ENCODE results near the gene BLM.
A peak's percentile ranks its signal among the peaks of the same experiment; 100 is the strongest.

The BLM gene

GRCh38 chr15:90708516-90708915 lies 8.6 kb upstream of the BLM start:
- H3K4me1 ChIP-seq (ENCODE audit: control insufficient read depth, insufficient read depth, low read length, poor library complexity, severe bottlenecking) = no peaks in the 10 kb centered on the region
- 80 to 100% methylated on average over 1 of the region's 1 CpG for WGBS, 2 experiments (ENCODE audit: insufficient coverage in 2 of 2)

GRCh38 chr15:90709278-90709677 lies 7.9 kb upstream of the BLM start:
- 63% methylated on average over 1 of the region's 3 CpGs; no CpG with 5 or more reads in 1 of the 2 experiments for WGBS, 2 experiments (ENCODE audit: insufficient coverage in 2 of 2)
- Histone ChIP-seq H3K4me3 (ENCODE audit: extremely low read depth, insufficient read depth, low read length, poor library complexity, severe bottlenecking) (no peak overlapping the region), H3K9me3 (ENCODE audit: control insufficient read depth, low read length) (no peaks in the 10 kb centered on the region), H3K4me1 (ENCODE audit: control insufficient read depth, insufficient read depth, low read length, poor library complexity, severe bottlenecking) (no peaks in the 10 kb centered on the region), H3K36me3 (ENCODE audit: control insufficient read depth, insufficient read depth, low read length) (peaks cover under 1% of the 10 kb centered on the region), H3K27ac (ENCODE audit: low read depth, low read length, severe bottlenecking) (no peak overlapping the region)

More at GRCh38 chr15:90708516-90708915, 8.6 kb upstream of the BLM start:
- Histone ChIP-seq H3K9me3 (ENCODE audit: control insufficient read depth, low read length) (no peaks in the 10 kb centered on the region), H3K4me3 (ENCODE audit: extremely low read depth, insufficient read depth, low read length, poor library complexity, severe bottlenecking) (no peak overlapping the region), H3K36me3 (ENCODE audit: control insufficient read depth, insufficient read depth, low read length) (no peaks in the 10 kb centered on the region), H3K27ac (ENCODE audit: low read depth, low read length, severe bottlenecking) (no peak overlapping the region)

DNA sequence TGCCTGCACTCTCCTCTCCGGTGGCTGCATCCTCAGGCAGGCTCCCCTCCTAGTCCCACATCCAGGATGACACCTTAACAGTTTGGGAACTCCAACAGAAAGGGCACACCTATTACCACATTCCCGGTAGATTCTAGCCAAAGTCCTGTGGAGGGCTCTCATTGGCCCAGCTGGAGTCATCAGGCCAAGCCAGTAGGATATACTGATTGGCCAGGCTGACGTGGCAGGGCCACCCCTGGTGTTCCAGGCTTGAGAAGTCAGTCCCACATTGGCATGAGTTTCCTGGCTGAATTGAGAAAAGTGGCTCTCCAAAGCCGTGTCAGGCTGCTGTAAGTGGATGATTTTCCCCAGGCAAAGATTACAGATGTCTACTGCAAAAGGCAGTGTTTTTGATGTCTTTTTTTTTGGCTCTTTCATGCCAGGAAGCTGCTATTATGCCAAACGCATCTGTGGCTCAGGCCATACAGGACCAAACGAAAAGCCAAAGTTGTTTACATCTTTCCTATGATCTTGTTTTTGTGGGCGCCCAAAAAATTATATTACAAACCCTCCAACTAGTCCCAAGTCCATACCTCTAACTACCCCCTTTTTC lies 6.6 kb upstream of the BLM start:
- 85 to 87% methylated on average over 7 of the region's 7 CpGs for WGBS, 2 experiments (ENCODE audit: insufficient coverage in 2 of 2)
- H3K9me3 ChIP-seq (ENCODE audit: control insufficient read depth, low read length) = no peaks in the 10 kb centered on the region
- H3K4me1 ChIP-seq (ENCODE audit: control insufficient read depth, insufficient read depth, low read length, poor library complexity, severe bottlenecking) = no peaks in the 10 kb centered on the region
- no peak overlapping the region for H3K4me3 ChIP-seq (ENCODE audit: extremely low read depth, insufficient read depth, low read length, poor library complexity, severe bottlenecking)
- no peak overlapping the region for H3K27ac ChIP-seq (ENCODE audit: low read depth, low read length, severe bottlenecking)
- peaks cover 5% of the 10 kb centered on the region for H3K36me3 ChIP-seq (ENCODE audit: control insufficient read depth, insufficient read depth, low read length)

GRCh38 chr15:90711418-90711824 lies 5.7 kb upstream of the BLM start:
- peaks cover 5% of the 10 kb centered on the region for H3K36me3 ChIP-seq (ENCODE audit: control insufficient read depth, insufficient read depth, low read length)
- 57 to 58% methylated on average over 1 to 2 of the region's 2 CpGs for WGBS, 2 experiments (ENCODE audit: insufficient coverage in 2 of 2)
- no peaks in the 10 kb centered on the region for H3K9me3 ChIP-seq (ENCODE audit: control insufficient read depth, low read length)
- no peaks in the 10 kb centered on the region for H3K4me1 ChIP-seq (ENCODE audit: control insufficient read depth, insufficient read depth, low read length, poor library complexity, severe bottlenecking)
- no peak overlapping the region for H3K27ac ChIP-seq (ENCODE audit: low read depth, low read length, severe bottlenecking)
- no peak overlapping the region for H3K4me3 ChIP-seq (ENCODE audit: extremely low read depth, insufficient read depth, low read length, poor library complexity, severe bottlenecking)

- Histone ChIP-seq H3K36me3 (ENCODE audit: control insufficient read depth, insufficient read depth, low read length) (peaks cover 5% of the 10 kb centered on the region), H3K27ac (ENCODE audit: low read depth, low read length, severe bottlenecking) (no peak overlapping the region), H3K4me3 (ENCODE audit: extremely low read depth, insufficient read depth, low read length, poor library complexity, severe bottlenecking) (no peak overlapping the region), H3K9me3 (ENCODE audit: control insufficient read depth, low read length) (no peaks in the 10 kb centered on the region), H3K4me1 (ENCODE audit: control insufficient read depth, insufficient read depth, low read length, poor library complexity, severe bottlenecking) (no peaks in the 10 kb centered on the region)
- no CpG with 5 or more reads among the region's 2 CpGs for WGBS, 2 experiments (ENCODE audit: insufficient coverage in 2 of 2)
These were observed 5.3 kb upstream of the BLM start for GRCh38 chr15:90711842-90712241.

DNA sequence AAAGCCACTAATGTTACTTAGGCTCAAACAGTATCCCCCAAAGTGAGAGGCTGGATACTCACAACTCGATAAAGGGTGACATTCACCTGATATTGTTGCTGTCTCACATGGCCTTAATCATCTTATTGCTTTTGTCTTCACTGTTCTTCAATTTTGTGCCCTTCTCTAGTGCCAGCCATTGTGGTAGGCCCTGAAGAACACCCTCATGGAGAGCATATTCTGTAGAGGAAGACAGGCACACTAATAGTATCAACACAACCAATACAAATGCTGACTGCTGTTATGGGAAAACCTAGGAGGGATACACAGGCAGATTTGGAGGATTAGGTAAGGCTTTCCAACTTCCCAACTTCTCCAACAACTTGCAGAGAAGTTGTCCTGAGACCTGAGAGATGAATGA lies 4.1 kb upstream of the BLM start:
- H3K4me3 ChIP-seq (ENCODE audit: extremely low read depth, insufficient read depth, low read length, poor library complexity, severe bottlenecking) = no peak overlapping the region
- H3K27ac ChIP-seq (ENCODE audit: low read depth, low read length, severe bottlenecking) = no peak overlapping the region
- no peaks in the 10 kb centered on the region for H3K9me3 ChIP-seq (ENCODE audit: control insufficient read depth, low read length)
- H3K4me1 ChIP-seq (ENCODE audit: control insufficient read depth, insufficient read depth, low read length, poor library complexity, severe bottlenecking) = peaks cover 3% of the 10 kb centered on the region
- peaks cover 5% of the 10 kb centered on the region for H3K36me3 ChIP-seq (ENCODE audit: control insufficient read depth, insufficient read depth, low read length)
- 85% methylated on average over 1 of the region's 1 CpG; no CpG with 5 or more reads in 1 of the 2 experiments for WGBS, 2 experiments (ENCODE audit: insufficient coverage in 2 of 2)

GRCh38 chr15:90716317-90716975 lies 700 bp upstream of the BLM start:
- Histone ChIP-seq H3K36me3 (ENCODE audit: control insufficient read depth, insufficient read depth, low read length) (peaks cover 11% of the 10 kb centered on the region), H3K4me1 (ENCODE audit: control insufficient read depth, insufficient read depth, low read length, poor library complexity, severe bottlenecking) (peaks cover 7% of the 10 kb centered on the region), H3K27ac (ENCODE audit: low read depth, low read length, severe bottlenecking) (peak overlapping the region; percentile 87), H3K4me3 (ENCODE audit: extremely low read depth, insufficient read depth, low read length, poor library complexity, severe bottlenecking) (peak overlapping the region; percentile 88), H3K9me3 (ENCODE audit: control insufficient read depth, low read length) (no peaks in the 10 kb centered on the region)
- WGBS, 2 experiments (ENCODE audit: insufficient coverage in 2 of 2) = 9 to 12% methylated on average over 11 to 13 of the region's 14 CpGs

DNA sequence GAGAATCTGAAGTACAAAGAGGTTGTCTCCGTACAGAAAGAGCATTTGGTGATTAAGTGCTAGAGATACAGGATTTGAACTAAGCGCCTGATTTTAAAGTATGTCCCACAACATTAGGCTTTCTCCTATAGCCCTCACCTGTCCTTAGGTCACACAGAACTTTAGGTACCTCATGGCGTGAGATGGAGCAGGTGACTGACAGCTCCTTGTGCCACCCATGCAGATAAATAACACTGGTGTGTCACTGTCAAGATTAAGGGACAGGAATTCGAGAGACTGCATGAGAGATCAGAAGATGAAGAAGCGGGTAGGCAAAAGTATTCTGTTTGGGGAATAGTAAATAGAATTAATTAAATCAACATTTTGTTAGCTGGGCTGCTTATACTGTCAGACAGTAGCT lies 1.1 kb downstream of the BLM start:
- Histone ChIP-seq H3K9me3 (ENCODE audit: control insufficient read depth, low read length) (no peaks in the 10 kb centered on the region), H3K4me3 (ENCODE audit: extremely low read depth, insufficient read depth, low read length, poor library complexity, severe bottlenecking) (peak overlapping the region; percentile 88), H3K4me1 (ENCODE audit: control insufficient read depth, insufficient read depth, low read length, poor library complexity, severe bottlenecking) (peaks cover 7% of the 10 kb centered on the region), H3K36me3 (ENCODE audit: control insufficient read depth, insufficient read depth, low read length) (peaks cover 14% of the 10 kb centered on the region), H3K27ac (ENCODE audit: low read depth, low read length, severe bottlenecking) (no peak overlapping the region)
- 50 to 89% methylated on average over 2 to 5 of the region's 5 CpGs for WGBS, 2 experiments (ENCODE audit: insufficient coverage in 2 of 2)

- WGBS, 2 experiments (ENCODE audit: insufficient coverage in 2 of 2) = 86% methylated on average over 1 of the region's 2 CpGs; no CpG with 5 or more reads in 1 of the 2 experiments
- peaks cover 7% of the 10 kb centered on the region for H3K4me1 ChIP-seq (ENCODE audit: control insufficient read depth, insufficient read depth, low read length, poor library complexity, severe bottlenecking)
- no peaks in the 10 kb centered on the region for H3K9me3 ChIP-seq (ENCODE audit: control insufficient read depth, low read length)
- no peak overlapping the region for H3K4me3 ChIP-seq (ENCODE audit: extremely low read depth, insufficient read depth, low read length, poor library complexity, severe bottlenecking)
- H3K27ac ChIP-seq (ENCODE audit: low read depth, low read length, severe bottlenecking) = no peak overlapping the region
- H3K36me3 ChIP-seq (ENCODE audit: control insufficient read depth, insufficient read depth, low read length) = peaks cover 24% of the 10 kb centered on the region
These were observed 3.0 kb downstream of the BLM start for GRCh38 chr15:90720131-90720530.

GRCh38 chr15:90729261-90729660 lies 12.1 kb downstream of the BLM start:
- H3K36me3 ChIP-seq (ENCODE audit: control insufficient read depth, insufficient read depth, low read length) = peaks cover 43% of the 10 kb centered on the region
- WGBS, 2 experiments (ENCODE audit: insufficient coverage in 2 of 2) = 100% methylated on average over 1 of the region's 3 CpGs; no CpG with 5 or more reads in 1 of the 2 experiments
- no peak overlapping the region for H3K4me3 ChIP-seq (ENCODE audit: extremely low read depth, insufficient read depth, low read length, poor library complexity, severe bottlenecking)
- H3K27ac ChIP-seq (ENCODE audit: low read depth, low read length, severe bottlenecking) = no peak overlapping the region
- H3K9me3 ChIP-seq (ENCODE audit: control insufficient read depth, low read length) = no peaks in the 10 kb centered on the region
- H3K4me1 ChIP-seq (ENCODE audit: control insufficient read depth, insufficient read depth, low read length, poor library complexity, severe bottlenecking) = no peaks in the 10 kb centered on the region

DNA sequence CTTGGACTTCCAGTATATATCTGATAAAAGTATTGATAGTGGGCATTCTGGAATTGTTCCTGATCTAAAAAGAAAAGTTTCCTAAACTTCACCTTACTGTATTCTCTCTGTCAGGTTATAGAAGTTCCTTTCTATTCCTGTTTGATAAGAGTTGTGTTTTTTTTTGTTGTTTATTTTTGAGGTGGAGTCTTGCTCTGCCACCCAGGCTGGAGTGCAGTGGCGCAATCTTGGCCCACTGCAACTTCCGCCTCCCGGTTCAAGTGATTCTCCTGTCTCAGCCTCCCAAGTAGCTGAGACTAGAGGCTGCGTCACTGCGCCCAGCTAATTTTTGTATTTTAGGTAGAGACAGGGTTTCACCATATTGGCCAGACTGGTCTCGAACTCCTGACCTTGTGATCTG lies 13.1 kb downstream of the BLM start:
- no peak overlapping the region for H3K4me3 ChIP-seq (ENCODE audit: extremely low read depth, insufficient read depth, low read length, poor library complexity, severe bottlenecking)
- WGBS, 2 experiments (ENCODE audit: insufficient coverage in 2 of 2) = 96% methylated on average over 4 to 6 of the region's 6 CpGs
- no peaks in the 10 kb centered on the region for H3K4me1 ChIP-seq (ENCODE audit: control insufficient read depth, insufficient read depth, low read length, poor library complexity, severe bottlenecking)
- H3K36me3 ChIP-seq (ENCODE audit: control insufficient read depth, insufficient read depth, low read length) = peaks cover 36% of the 10 kb centered on the region
- H3K27ac ChIP-seq (ENCODE audit: low read depth, low read length, severe bottlenecking) = no peak overlapping the region
- H3K9me3 ChIP-seq (ENCODE audit: control insufficient read depth, low read length) = no peaks in the 10 kb centered on the region
